ENCODE results near the gene TOR4A. TPM values are rescaled to one million over a fixed set of nuclear protein-coding genes. Genes with fewer than 3 reads are reported as not detected.

TOR4A gene
- total and polyA plus RNA-seq, 12 donors: 4.7 to 21.5 (median 16.5) TPM

DNA sequence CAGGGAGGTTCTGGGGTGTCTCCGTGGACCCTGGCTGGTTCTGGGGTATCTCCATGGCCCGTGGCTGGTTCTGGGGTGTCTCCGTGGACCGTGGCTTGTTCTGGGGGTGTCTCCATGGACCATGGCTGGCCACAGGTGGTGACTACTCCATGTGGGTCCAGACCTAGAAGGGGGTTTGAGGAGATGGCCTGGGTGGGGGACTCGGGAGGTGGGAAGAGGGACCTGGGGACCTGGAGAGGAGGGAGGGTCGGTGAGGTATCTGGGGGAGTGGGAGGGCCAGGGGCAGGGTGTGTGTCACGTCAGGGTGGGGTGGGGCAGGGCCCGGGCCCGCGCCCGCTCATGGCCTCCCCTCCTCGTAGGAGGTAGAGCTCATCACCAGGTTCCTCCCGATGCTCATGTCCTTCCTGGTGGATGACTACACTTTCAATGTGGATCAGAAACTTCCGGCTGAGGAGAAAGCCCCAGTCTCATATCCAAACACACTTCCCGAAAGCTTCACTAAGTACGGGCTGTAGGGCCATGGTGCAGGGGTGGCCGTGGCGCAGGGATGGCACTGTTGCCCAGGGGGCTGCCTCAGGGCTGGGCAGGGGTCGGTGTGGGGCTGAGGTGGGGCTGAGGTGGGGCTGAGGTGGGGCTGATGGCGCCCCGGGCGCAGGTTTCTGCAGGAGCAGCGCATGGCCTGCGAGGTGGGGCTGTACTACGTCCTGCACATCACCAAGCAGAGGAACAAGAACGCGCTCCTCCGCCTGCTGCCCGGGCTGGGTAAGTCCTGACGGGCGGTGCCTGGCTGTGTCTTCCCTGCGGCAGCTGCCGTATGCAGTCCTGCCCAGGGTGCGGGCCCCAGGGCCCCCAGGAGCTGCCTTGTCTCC, 10.7 kb upstream of the TOR4A start:
- intact Hi-C loops (cut with DNase I): no loop called here
- Histone ChIP-seq H3K27me3 (no peaks in the 10 kb centered on the region), H3K4me3 (no peak overlapping the region), H3K4me1 (peaks cover 11 to 58% (median 41%) of the 10 kb centered on the region in 9 donors), H3K36me3 (peaks cover 0 to 84% (median 24%) of the 10 kb centered on the region in 9 donors), H3K27ac (peak overlapping the region in 1 of 10 donors; percentile 75), H3K9me3 (no peaks in the 10 kb centered on the region)
- DNase-seq (no peak), ATAC-seq (no peak)
- TF ChIP-seq, protein P1, sequence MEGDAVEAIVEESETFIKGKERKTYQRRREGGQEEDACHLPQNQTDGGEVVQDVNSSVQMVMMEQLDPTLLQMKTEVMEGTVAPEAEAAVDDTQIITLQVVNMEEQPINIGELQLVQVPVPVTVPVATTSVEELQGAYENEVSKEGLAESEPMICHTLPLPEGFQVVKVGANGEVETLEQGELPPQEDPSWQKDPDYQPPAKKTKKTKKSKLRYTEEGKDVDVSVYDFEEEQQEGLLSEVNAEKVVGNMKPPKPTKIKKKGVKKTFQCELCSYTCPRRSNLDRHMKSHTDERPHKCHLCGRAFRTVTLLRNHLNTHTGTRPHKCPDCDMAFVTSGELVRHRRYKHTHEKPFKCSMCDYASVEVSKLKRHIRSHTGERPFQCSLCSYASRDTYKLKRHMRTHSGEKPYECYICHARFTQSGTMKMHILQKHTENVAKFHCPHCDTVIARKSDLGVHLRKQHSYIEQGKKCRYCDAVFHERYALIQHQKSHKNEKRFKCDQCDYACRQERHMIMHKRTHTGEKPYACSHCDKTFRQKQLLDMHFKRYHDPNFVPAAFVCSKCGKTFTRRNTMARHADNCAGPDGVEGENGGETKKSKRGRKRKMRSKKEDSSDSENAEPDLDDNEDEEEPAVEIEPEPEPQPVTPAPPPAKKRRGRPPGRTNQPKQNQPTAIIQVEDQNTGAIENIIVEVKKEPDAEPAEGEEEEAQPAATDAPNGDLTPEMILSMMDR (IDR thresholded peaks at IDR 0.05): no peak
- WGBS, 2 donors: 89 to 95% methylated on average over 33 to 34 of the region's 34 CpGs

DNA sequence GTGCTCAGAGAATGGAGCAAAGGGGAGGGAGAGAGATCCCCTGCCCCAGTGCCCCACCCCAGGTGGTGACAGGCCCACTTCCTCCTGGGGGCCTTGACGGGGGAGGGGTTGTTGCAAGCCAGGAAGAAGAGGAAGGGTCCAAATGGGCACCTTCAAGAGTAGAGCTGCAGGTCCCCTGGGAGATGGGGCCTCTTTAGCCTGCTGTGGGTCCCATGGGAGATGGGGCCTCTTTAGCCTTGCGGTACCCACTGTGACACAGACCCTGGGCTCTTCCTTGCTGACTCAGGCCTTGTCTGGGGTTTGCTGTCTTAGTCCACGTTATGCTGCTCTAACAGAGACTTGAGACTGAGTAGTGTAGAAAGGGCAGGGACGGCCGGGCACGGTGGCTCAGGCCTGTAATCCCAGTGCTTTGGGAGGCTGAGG, 9.6 kb upstream of the TOR4A start:
- Histone ChIP-seq H3K36me3 (peaks cover 6 to 92% (median 32%) of the 10 kb centered on the region in 9 donors), H3K4me3 (peak overlapping the region in 8 of 10 donors; percentile 14 to 45 (median 36)), H3K27ac (peak overlapping the region; percentile 50 to 86 (median 79)), H3K27me3 (no peaks in the 10 kb centered on the region), H3K4me1 (peaks cover 13 to 65% (median 45%) of the 10 kb centered on the region in 9 donors), H3K9me3 (no peaks in the 10 kb centered on the region)
- 87 to 91% methylated on average over 6 of the region's 6 CpGs for WGBS, 2 donors
- TF ChIP-seq, protein P1 (IDR thresholded peaks at IDR 0.05): no peak
- intact Hi-C loops (cut with DNase I): no loop called here
- no peak for DNase-seq
- no peak for ATAC-seq

DNA sequence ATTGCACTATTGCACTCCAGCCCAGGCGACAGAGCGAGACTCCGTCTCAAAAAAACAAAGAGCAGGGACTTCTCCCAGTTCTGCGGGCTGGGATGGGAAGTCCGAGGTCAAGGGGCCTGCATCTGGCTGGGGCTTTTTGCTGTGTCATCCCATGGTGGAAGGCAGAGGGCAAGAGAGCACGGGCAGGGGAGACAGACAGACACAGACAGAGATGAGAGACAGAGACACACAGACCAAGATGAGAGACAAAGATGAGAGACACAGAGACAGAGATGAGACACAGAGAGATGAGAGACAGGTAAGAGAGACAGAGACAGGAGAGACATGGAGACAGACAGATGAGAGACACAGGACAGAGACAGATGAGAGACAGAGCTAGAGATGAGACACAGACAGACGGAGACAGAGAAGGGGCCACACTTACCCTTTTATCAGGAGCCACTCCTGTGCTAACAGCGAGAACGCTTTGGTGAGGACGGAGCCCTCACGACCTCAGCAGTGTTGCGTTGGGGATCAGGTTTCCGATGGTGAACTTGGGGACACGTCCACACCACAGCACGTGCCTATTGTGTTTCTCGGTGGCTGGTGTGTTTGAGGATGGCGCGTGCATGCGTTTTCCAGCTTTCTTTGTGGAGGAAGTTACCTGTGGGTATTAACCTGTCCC, 8.9 kb upstream of the TOR4A start:
- H3K27me3 ChIP-seq: no peaks in the 10 kb centered on the region
- H3K36me3 ChIP-seq: peaks cover 8 to 93% (median 31%) of the 10 kb centered on the region in 9 donors
- DNase-seq (peak in 1 of 2 donors; percentile 34), ATAC-seq (peak; percentile 1 to 53 (median 23))
- H3K9me3 ChIP-seq: no peaks in the 10 kb centered on the region
- H3K4me3 ChIP-seq: peak overlapping the region; percentile 10 to 45 (median 34)
- intact Hi-C loops (cut with DNase I): no loop called here
- peak overlapping the region; percentile 50 to 86 (median 79) for H3K27ac ChIP-seq
- 44 to 52% methylated on average over 19 of the region's 19 CpGs for WGBS, 2 donors
- H3K4me1 ChIP-seq: peaks cover 13 to 66% (median 45%) of the 10 kb centered on the region in 9 donors
- TF ChIP-seq, protein P1 (IDR thresholded peaks at IDR 0.05): no peak

DNA sequence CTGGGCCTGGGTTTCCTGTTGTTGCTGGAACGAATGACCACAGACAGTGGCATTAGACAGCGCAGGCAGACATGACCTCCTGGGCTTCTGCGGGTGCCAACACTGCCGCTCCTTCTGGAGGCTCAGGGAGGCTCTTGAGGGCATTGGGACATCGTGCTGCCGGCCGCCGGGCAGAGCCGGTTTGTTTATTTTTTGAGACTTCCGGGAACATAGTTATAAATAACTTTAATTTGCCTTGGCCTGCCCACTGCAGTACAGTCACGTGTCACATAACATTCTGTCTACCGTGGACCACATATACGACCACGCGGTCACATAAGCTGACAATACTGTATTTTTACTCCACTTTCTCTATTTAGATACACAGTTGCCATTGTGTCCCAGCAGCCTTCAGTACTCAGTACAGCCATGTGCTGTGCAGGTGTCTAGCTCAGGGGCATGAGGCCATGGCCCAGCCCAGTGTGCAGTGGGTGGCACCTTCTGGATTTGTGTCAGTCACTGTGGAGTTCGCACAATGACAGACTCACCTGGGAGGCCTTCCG, 8.2 kb upstream of the TOR4A start:
- TF ChIP-seq, protein P1 (IDR thresholded peaks at IDR 0.05): no peak
- H3K4me1 ChIP-seq: peaks cover 16 to 72% (median 51%) of the 10 kb centered on the region in 9 donors
- H3K9me3 ChIP-seq: no peaks in the 10 kb centered on the region
- peak overlapping the region; percentile 10 to 45 (median 34) for H3K4me3 ChIP-seq
- DNase-seq (peak; percentile 54 to 62), ATAC-seq (peak; percentile 39 to 84 (median 80))
- no peaks in the 10 kb centered on the region for H3K27me3 ChIP-seq
- peak overlapping the region; percentile 51 to 86 (median 79) for H3K27ac ChIP-seq
- 28 to 32% methylated on average over 17 of the region's 17 CpGs for WGBS, 2 donors
- intact Hi-C loops (cut with DNase I): no loop called here
- H3K36me3 ChIP-seq: peaks cover 8 to 93% (median 25%) of the 10 kb centered on the region in 9 donors

Measured in heart right ventricle (tissue), 16 donors.